SK-N-SH (cell line): ENCODE measurements around the gene FA2H.

Source experiments
- CHD2 ChIP-seq: fragments of 150-350 bp; IDR thresholded peaks from 2 replicates; pipeline ENCODE4 v1.6.1; 2018; ENCODE audit warnings: low read length; ENCODE audit not compliant: partially characterized antibody
- CTCF ChIP-seq: fragments of 200-600 bp; sonication (generic); IDR thresholded peaks from 2 replicates; pipeline ENCODE4 v1.6.1; 2017; ENCODE audit warnings: antibody characterized with exemption, mild to moderate bottlenecking, moderate library complexity
- ELF1 ChIP-seq: IDR thresholded peaks from 2 replicates; pipeline ENCODE4 v1.4.0; 2012
- EZH2phosphoT487 ChIP-seq: fragments of 200-600 bp; sonication (generic); IDR thresholded peaks from 2 replicates; pipeline ENCODE4 v1.6.1; 2017; ENCODE audit warnings: low read depth, mixed run types, mild to moderate bottlenecking, antibody characterized with exemption, moderate library complexity, borderline replicate concordance
- JUND ChIP-seq: IDR thresholded peaks from 2 replicates; pipeline ENCODE4 v1.4.0; 2012
- MAX ChIP-seq: IDR thresholded peaks from 2 replicates; pipeline ENCODE4 v1.4.0; 2012; ENCODE audit warnings: low read depth
- POLR2AphosphoS5 ChIP-seq: IDR thresholded peaks from 2 replicates; pipeline ENCODE4 v1.6.1; 2012; ENCODE audit warnings: low read depth, low read length
- RCOR1 ChIP-seq: fragments of 150-350 bp; IDR thresholded peaks from 2 replicates; pipeline ENCODE4 v1.6.1; 2017; ENCODE audit warnings: antibody characterized with exemption, low read length
- REST ChIP-seq: IDR thresholded peaks from 2 replicates; pipeline ENCODE4 v1.6.1; 2012; ENCODE audit warnings: mild to moderate bottlenecking, low read depth, low read length, moderate library complexity
- RFX5 ChIP-seq: IDR thresholded peaks from 2 replicates; pipeline ENCODE4 v1.6.1; 2012; ENCODE audit warnings: mild to moderate bottlenecking, improper control_type of control experiment, low read length
- SMC3 ChIP-seq: IDR thresholded peaks from 2 replicates; pipeline ENCODE4 v1.6.1; 2012; ENCODE audit warnings: low read depth, low read length, improper control_type of control experiment
- TEAD4 ChIP-seq: IDR thresholded peaks from 2 replicates; pipeline ENCODE4 v1.4.0; 2012; ENCODE audit warnings: mild to moderate bottlenecking, borderline replicate concordance; ENCODE audit not compliant: insufficient read depth
- USF2 ChIP-seq: fragments of 150-350 bp; IDR thresholded peaks from 2 replicates; pipeline ENCODE4 v1.6.1; 2017; ENCODE audit warnings: antibody characterized with exemption, low read length, low read depth, borderline replicate concordance

DNA sequence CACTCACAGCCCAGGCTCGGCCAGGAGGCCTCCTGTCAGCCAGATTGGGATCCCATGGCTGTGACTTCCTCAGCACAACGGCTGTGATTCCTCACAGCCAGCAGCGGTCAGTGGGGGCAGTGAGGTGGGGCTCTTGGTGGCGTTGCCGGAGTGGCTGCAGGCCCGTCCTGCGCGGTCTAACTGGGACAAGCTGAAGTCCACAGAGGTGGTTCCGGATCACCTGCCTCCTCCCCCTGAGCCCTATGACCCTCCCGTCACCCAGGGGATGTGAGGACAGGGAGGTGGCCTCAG lies 39.5 kb downstream of the FA2H start:
- no peak for TF ChIP-seq EZH2phosphoT487
- no peak for TF ChIP-seq CTCF
- TF ChIP-seq MAX, result no peak
- no peak for TF ChIP-seq SMC3
- no peak for TF ChIP-seq CHD2
- no peak for TF ChIP-seq TEAD4
- no peak for TF ChIP-seq RFX5
- TF ChIP-seq USF2, result no peak
- no peak for TF ChIP-seq REST
- TF ChIP-seq RCOR1, result no peak
- TF ChIP-seq ELF1, result no peak
- TF ChIP-seq POLR2AphosphoS5, result no peak
- no peak for TF ChIP-seq JUND
